GM19193 (cell line): ENCODE data around the gene KIF1A.

Experiments used
- POLR2A ChIP-seq: IDR thresholded peaks from 4 replicates; pipeline ENCODE4 v1.6.1; 2011; ENCODE audit not compliant: insufficient read depth, insufficient read length; ENCODE audit errors: extremely low read depth

KIF1A gene

GRCh38 chr2:240777456-240778212 is 42.4 kb downstream of the KIF1A start:
- no peak for TF ChIP-seq POLR2A

DNA sequence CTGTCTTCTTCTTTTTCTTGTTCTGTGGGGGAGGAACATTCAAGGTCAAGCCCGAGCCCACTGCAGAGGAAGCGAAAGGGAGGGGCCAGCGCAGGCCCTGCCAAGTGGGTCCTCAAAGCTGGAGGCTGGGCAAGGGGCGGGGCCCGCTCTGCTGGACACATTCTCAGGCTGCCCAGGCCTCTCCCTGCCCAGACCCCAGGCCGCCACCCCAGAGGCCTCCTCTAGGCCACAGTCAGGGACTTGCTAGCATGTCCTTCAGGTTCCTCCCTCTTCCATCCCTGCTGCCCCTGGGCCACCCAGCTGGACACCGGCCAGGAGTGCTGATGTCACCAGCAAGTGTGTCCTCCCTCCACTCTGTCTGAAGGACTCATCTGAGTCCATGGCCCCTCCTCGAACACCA is 44.1 kb downstream of the KIF1A start:
- TF ChIP-seq POLR2A: no peak

DNA sequence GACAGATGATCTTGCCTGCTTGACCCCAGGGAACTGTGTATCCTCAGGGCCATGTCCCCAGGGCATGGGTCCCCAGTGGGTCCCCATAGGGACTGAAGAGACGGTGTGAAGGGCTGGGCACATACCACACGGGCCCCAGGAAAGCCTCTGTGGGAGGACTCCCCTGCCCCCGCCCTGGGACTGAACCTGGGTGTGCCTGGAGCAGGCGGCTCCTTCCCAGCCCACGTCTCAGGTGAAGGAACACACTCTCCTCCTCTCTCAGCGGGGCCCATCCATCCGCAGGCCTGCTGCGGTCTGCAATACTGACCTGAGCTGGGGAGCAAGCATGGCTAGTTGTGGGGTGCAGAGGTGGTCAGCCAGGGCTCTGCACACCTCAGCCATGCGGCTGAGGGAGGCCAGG is 45.2 kb downstream of the KIF1A start:
- TF ChIP-seq POLR2A: no peak

GRCh38 chr2:240769096-240769495 is 50.9 kb downstream of the KIF1A start:
- TF ChIP-seq POLR2A: no peak

DNA sequence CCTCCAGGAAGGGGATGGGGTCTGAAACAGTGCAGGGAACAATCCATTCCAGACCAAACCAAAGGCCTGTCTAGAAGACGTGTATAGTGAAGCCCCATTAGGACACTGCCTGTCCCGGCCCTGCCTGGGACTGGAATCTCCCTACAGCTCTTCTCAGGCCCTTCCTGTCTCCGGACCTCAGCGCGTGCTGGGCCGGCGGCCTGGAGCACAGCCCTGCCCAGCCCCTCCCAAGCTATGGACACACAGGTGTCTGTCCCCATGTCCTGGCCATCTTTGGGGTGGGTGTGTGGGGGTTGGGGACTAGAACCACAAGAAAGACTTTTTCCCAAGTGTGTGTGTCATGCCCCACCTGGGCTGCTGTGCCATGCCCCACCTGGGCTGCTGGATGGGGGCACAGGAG is 51.8 kb downstream of the KIF1A start:
- TF ChIP-seq POLR2A: no peak

GRCh38 chr2:240767341-240767740 is 52.7 kb downstream of the KIF1A start:
- no peak for TF ChIP-seq POLR2A

- no peak for TF ChIP-seq POLR2A
These were observed 53.9 kb downstream of the KIF1A start for GRCh38 chr2:240766072-240766471.

GRCh38 chr2:240765007-240765406 is 55.0 kb downstream of the KIF1A start:
- no peak for TF ChIP-seq POLR2A

DNA sequence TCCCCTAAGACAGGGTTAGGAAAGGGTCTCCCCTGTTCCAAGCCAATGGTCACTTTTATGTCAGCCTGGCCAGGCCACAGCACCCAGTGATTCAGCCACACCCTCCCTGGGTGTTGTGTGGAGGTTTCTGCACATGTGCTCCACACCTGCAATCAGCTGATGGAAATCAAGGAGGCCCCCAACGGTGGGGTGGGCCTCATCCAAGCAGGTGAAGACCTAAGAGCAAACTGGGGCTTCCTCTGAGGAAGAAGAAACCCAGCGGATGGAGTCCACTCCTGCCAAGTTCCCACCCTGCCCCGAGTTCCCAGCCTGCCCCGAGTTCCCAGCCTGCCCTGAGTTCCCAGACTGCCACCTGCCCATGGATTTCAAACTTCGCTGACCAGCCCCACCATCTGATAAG is 55.4 kb downstream of the KIF1A start:
- no peak for TF ChIP-seq POLR2A

GRCh38 chr2:240762971-240763370 is 57.0 kb downstream of the KIF1A start:
- TF ChIP-seq POLR2A: no peak

GRCh38 chr2:240762249-240762648 is 57.8 kb downstream of the KIF1A start:
- TF ChIP-seq POLR2A: no peak

- no peak for TF ChIP-seq POLR2A
These were observed 59.3 kb downstream of the KIF1A start for GRCh38 chr2:240760576-240761246.

- TF ChIP-seq POLR2A: no peak
These were observed 59.9 kb downstream of the KIF1A start for GRCh38 chr2:240760121-240760520.

DNA sequence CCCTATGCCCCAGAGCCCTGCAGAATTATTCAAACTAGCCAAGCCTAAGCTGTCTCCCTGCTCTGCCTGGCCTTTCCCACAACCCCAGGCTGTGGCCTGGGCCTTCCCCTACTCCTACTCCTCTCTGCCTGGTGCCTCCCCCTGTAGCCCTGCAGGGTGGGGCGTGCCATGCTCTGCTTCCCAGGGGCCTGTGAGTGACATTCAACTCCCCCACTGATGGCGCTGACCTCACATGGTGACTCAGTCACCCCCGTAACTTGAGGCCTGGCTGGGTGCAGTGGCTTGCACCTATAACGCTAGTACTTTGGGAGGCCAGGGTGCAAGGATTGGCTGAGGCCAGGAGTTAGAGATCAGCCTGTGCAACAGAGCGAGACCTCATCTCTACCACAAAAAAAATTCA is 60.6 kb downstream of the KIF1A start:
- no peak for TF ChIP-seq POLR2A

DNA sequence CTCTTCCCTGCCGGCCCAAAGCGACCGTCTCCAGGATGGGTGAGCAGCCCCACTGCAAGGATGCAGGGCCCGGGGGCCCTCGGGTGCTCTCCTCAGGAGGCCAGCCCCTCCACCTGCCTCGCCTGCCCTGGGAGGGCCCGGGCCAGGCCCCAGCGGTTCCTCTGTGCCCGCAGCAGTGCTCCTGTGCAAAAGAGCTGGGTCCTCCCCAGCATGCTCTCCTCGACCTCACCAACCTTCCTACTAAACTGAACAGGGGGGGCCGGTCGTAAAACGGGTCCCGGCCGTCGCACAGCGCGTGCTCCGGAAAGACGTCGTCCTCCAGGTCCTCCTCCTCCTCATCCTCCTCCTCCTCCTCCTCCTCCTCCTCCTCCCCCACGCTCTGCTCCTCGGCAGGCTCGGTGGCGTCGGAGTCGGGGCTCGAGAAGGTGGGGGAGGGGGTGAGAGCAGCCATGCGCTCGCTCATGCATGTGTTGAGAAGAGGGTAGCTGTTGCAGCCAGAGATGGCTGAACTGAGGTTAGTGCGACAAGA is 62.9 kb downstream of the KIF1A start:
- TF ChIP-seq POLR2A: no peak

DNA sequence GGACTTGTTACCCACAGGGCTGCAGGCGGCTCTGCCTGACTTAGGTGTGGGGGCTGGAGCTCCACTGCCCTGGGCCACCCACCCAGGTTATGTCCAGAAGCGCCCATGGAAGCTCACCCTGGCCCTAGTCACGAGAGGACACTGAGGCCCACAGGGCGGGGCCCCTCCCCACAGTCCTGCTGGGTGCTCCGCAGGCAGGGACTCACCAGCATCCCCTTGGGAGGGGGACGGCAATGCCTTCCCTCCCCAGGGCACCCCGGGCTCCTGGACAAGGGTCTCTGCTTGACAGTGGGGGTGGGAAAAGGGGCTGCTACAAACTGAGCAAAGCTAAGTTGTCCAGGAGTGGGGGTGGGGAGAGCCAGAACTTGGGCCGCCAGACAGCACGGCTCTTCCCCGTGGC is 67.8 kb downstream of the KIF1A start:
- TF ChIP-seq POLR2A: no peak
